Measurements from ENCODE around the gene ADGRG1.

Gene ADGRG1

GRCh38 chr16:57699481-57699880, 71.1 kb downstream of the ADGRG1 start:
- TF ChIP-seq CTCF (IDR thresholded peaks at IDR 0.05; ENCODE audit: insufficient read depth, low read depth, low read length, missing control alignments), result no peak

GRCh38 chr16:57699899-57700298, 71.5 kb downstream of the ADGRG1 start:
- DNase-seq (ENCODE audit: low read depth), result no peak
- H3K4me3 ChIP-seq (ENCODE audit: low read length), result no peak overlapping the region
- TF ChIP-seq CTCF (IDR thresholded peaks at IDR 0.05; ENCODE audit: insufficient read depth, low read depth, low read length, missing control alignments), result no peak

More at GRCh38 chr16:57699481-57699880, 71.1 kb downstream of the ADGRG1 start:
- H3K4me3 ChIP-seq (ENCODE audit: low read length), result no peak overlapping the region
- no peak for DNase-seq (ENCODE audit: low read depth)

- DNase-seq (ENCODE audit: low read depth), result no peak
- TF ChIP-seq CTCF (IDR thresholded peaks at IDR 0.05; ENCODE audit: insufficient read depth, low read depth, low read length, missing control alignments), result no peak
- H3K4me3 ChIP-seq (ENCODE audit: low read length), result no peak overlapping the region
These were observed 72.5 kb downstream of the ADGRG1 start for GRCh38 chr16:57700781-57701551.

GRCh38 chr16:57701759-57702371, 73.4 kb downstream of the ADGRG1 start:
- TF ChIP-seq CTCF (IDR thresholded peaks at IDR 0.05; ENCODE audit: insufficient read depth, low read depth, low read length, missing control alignments), result no peak
- H3K4me3 ChIP-seq (ENCODE audit: low read length), result no peak overlapping the region
- no peak for DNase-seq (ENCODE audit: low read depth)

- DNase-seq (ENCODE audit: low read depth), result no peak
- no peak for TF ChIP-seq CTCF (IDR thresholded peaks at IDR 0.05; ENCODE audit: insufficient read depth, low read depth, low read length, missing control alignments)
- H3K4me3 ChIP-seq (ENCODE audit: low read length), result no peak overlapping the region
These were observed 75.1 kb downstream of the ADGRG1 start for GRCh38 chr16:57703416-57704010.

- TF ChIP-seq CTCF (IDR thresholded peaks at IDR 0.05; ENCODE audit: insufficient read depth, low read depth, low read length, missing control alignments), result no peak
- H3K4me3 ChIP-seq (ENCODE audit: low read length), result no peak overlapping the region
- no peak for DNase-seq (ENCODE audit: low read depth)
These were observed 75.8 kb downstream of the ADGRG1 start for GRCh38 chr16:57704011-57704904.

All from epithelial cell of esophagus (primary cell).